ENCODE data around the gene FRMPD4. TPM values are rescaled to one million over a fixed set of nuclear protein-coding genes. Genes with fewer than 3 reads are reported as not detected.

The FRMPD4 gene
- total RNA-seq, 1 experiment from 2014 or later, result 3.7 TPM

DNA sequence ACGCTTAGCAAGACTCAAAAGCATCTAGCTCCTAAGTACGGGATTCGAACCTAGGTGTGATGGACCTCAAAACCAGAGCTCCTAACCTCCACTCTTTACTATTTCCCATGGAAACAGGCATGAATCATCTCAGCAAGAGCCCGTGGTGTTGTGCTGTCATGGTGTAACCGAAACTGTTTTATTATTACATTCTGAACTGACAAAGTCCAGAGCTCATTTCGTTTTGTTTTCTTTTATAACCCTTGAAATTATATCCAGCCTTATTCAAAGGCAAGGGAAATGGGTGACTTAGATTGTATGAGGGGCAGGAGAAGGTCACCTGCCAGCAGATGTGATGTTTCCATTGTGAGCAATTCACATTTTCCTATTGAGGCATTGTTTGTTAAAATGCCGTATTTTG lies 301.1 kb downstream of the FRMPD4 start:
- no peak for DNase-seq (ENCODE audit: low read depth)

DNA sequence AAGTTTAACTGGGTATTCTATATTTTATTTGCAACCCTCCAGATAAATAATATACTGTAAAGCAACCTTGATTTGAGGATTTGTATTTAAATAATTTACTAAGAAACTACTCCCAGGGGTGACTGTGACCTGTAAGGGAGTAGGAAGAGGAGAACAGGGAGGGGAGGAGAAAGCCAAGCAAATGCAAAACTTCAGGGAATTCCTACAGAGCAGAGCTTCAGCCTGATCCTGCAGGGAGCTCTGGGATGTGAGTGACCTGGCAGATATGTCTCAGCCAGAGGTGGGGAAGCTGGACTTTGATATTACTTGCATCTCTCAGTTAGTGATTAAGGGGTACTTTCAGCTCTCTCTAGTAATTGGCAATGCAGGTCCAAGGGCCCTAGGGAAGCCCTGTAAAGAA lies 302.0 kb downstream of the FRMPD4 start:
- no peak for DNase-seq (ENCODE audit: low read depth)

DNA sequence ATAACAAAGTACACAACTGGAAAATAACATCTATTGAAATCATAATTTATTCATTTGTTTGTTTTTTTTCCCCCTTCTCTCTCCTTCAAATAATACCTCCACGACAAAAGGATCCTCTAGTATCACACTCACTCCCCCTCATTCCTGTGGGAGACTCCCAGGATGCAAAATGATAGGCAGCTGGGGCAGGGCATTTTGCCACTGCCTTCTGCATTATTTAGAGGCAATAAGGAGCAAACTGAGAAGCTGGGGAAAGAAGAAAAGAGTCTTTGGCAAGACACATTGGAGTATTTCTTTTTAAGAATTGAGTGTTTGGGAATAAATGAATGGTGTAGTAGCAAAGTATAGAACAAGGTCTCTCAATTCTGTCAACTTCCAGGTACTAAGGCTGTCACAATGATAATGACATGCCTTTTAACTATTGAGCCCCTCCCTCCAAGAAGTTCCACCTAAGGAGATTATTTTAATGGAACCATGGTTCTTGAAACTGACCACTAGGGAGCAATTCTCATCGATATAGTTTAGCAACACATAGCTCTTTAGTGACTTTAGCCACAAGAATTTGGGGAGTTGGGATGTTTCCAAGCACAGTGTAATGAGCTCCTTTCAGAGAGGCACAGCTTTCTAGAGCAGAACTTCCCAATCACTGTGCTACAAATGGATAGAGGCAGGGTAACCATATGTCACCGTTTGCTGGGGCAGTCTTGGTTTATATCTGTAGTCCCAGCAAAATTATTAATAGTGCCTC lies 303.3 kb downstream of the FRMPD4 start:
- peak; percentile 88 for DNase-seq (ENCODE audit: low read depth)

DNA sequence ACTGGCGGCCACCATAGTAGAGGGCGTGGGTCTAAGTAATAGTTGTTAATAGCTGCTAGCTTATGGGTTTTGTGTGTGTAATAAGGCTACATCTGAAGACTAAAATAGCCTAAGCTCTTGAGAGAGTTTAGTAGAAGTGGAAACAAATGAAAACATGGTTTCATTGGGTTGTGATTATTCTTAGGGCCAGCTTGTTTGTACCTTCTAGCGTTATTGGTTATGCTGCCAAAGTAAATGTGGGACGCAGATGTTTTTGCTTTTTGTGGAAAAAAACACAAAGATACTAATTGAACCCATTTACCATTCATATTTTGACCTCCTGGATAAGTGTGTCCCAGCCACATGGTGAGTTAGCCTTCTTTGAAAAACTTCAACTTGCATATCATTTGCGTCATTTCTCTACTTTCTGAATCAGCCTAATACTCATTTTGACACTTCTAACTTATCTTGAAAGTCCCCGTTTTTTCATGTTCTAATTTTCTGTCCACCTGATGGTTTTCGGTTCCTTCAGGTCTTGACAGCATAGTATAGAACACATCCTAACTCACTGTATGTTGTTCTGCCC lies 305.3 kb downstream of the FRMPD4 start:
- no peak for DNase-seq (ENCODE audit: low read depth)

DNA sequence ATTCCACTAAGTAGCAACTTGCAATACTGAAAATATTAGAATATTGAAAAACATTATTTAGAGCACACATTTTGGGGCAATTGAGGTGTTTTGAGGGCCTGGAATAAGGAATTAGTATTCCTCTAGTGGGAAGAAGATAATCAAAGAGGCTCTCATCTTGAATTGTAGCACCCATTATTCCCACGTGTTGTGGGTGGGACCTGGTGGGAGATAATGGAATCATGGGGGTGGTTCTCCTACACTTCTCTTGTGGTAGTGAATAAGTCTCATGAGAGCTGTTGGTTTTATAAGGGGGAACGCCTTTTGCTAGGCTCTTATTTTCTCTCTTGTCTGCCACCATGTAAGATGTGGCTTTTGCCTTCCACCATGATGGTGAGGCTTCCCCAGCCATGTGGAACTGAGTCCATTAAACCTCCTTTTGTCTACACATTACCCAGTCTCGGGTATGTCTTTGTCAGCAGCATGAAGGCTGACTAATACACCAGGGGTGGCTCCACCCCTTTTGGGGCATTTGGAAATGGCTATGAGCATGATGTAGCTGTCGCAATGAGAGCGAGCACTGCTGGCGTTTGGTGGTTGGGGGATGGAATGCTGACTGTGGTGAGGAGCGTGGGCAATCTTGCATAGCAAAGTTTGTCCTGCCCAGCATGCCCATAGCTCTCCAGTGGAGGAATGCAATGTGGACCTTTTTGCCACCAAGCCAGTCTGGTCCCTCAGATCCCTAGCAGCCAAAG lies 308.2 kb downstream of the FRMPD4 start:
- peak; percentile 76 for DNase-seq (ENCODE audit: low read depth)

DNA sequence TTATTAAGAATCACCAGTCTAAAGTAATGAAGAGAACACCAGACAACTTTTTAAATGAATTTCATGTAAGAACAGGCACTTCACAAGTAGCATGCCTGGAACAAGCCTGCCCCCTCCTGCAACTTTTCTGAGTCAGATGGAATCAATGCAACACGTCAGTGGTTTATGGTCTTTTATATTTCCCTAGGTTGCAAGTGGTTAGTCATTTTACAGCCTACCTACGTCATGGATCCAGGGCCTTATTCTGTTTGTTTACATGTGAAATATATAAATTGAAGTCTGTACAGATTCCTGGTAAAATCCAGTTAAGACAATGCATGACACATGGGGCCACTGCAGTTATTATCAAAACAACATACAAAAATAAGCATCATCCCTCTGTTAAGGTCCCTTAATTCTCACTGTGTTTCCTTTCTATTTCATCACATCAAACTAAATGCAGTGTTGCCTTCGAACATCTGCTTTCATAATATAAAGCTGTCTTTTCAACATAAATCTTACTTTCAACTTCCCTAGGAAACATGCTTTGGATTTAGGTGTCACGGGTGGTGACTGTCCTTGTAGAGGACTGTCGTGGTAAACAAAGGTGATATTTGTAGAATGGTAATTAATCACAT lies 309.3 kb downstream of the FRMPD4 start:
- DNase-seq (ENCODE audit: low read depth), result peak; percentile 86

DNA sequence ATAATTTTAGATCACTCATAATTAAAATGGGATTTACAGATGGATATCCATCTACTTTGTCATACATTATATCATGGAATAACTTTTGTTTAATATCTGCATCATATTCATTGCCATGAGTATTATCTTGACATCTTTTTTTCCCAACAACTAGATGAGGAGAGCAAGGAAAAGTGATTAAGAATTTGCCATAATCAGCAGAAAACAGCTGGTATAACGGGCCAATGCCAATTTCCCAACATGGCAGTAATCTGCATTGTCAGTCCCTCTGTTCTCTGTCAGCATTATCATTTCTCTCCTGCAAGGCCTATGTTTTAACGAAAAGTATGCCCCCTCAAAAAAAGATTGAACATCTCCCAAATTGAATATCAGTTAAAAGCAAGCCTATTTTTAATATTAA lies 314.0 kb downstream of the FRMPD4 start:
- DNase-seq (ENCODE audit: low read depth), result no peak

DNA sequence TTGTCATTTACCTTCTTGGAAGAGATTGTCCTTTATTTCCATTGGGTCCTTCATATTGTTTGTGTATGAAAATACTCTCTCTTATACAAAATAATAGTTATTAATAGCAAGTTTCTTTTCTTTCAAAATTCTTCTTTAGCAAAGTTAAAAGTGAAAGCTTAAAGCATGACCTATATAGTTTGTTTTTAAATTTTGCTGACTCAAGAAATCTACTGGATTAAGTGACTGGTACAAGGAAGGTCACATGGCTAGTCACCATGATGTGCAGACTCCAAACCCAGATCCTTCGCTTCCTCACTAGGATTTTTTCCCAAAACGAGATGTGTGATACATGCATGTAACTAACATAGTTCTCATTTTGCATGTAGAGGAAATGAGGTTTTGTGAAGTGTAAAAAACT lies 322.7 kb downstream of the FRMPD4 start:
- DNase-seq (ENCODE audit: low read depth), result no peak

DNA sequence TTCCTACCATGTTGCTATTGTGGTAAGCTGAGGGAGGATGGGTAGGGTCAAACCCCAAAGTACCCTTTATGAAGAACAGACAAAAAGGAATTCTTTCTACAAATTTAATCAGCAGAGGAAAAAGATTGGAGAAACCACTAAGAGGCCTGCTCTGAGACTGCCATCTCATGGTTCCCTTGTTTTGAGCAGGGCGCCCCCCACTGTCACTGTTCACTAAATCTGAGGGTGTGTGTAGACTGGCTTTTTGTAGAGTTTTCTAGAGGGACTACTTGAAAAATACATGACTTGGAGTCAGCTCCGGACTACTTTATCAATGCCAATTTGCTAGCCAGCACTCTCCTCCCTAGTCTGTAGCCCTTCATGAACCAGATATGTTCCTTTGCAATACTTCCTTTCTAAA lies 324.8 kb downstream of the FRMPD4 start:
- DNase-seq (ENCODE audit: low read depth), result no peak

DNA sequence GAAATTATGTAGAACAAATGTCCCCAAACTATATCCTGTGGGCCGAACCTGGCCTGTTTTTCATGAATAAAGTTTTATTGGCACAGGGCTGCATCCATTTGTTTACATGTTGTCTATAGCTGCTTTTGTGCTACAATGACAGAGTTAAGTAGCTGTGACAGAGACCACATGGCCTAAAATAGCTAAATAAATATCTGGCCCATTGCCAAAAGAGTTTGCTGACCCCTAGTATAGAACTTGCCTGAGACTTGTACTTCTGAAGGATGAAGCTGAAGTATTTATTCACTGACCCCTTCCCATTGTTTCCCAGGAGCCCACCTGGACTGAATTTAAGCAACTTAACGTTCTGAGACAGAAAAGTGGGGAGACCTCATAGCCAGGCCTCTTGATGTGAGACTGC lies 325.6 kb downstream of the FRMPD4 start:
- no peak for DNase-seq (ENCODE audit: low read depth)

DNA sequence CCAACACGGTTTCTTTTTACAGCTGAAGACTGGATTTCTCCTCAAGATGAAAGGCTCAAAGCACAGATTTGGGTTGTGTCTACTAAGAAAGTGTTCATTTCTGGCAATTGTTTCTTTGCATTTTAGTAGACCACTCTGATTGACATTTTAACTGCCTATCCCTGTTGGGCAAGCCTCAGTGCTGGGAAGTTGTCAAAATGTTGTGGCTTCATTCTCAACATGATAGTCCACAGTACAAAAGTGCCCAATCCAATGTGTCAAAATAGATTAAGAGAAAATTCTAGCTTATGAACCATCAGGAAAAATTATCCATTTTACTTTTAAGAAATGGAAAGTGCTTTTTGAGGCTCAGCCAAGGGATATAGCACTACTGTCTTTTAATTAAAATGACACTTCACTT lies 329.0 kb downstream of the FRMPD4 start:
- no peak for DNase-seq (ENCODE audit: low read depth)

DNA sequence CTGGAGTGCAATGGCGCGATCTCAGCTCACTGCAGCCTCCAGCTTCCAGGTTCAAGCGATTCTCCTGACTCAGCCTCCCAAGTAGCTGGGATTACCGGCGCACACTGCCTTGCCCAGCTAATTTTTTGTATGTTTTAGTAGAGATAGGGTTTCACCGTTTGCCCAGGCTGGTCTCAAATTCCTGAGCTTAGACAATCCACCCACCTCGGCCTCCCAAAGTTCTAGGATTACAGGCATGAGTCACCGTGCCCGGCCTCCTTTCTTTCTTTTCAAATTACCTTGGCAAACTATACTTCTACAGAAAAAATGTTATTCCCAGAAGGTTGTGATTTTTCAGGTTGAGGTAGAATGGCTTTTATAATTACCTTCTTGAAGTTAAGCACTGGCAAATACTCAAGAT lies 331.0 kb downstream of the FRMPD4 start:
- peak; percentile 41 for DNase-seq (ENCODE audit: low read depth)

DNA sequence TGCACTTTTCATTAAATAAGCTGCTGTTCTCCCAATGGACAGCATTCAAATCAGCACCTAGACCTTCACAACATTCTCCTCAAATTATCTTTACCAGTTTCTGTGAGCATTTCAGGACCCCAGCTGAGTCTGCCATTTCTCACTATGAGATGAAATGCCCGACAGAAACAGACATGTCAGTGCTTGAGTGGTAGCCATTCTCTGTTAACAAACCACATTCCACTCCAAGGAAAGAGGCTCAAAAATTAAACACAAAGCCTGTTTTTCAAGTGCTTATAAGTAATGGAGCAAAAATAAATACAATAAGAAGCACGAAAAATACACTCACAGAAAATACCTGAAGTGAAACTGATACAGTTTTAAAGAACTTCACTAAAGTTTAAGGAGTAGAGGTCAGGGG lies 332.8 kb downstream of the FRMPD4 start:
- no peak for DNase-seq (ENCODE audit: low read depth)

DNA sequence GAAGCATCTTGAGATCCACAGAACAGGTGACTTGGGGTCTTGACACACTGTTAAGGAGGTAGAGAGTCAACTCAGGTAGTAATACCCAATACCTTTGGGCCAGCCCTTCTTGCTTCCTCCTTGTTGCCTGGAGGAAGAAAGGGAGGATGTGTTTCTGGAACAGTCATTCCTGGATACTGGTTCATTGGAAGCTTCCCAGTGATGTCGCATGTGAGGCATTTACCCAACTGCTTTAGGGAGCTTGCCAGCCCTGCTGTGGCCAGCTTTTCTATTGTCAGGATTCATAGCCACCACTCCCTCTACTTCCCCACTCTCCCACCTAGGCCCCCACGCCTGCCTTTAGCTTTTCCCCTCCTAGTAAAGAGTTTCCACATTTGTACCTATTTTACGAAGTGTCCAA lies 342.7 kb downstream of the FRMPD4 start:
- no peak for DNase-seq (ENCODE audit: low read depth)

DNA sequence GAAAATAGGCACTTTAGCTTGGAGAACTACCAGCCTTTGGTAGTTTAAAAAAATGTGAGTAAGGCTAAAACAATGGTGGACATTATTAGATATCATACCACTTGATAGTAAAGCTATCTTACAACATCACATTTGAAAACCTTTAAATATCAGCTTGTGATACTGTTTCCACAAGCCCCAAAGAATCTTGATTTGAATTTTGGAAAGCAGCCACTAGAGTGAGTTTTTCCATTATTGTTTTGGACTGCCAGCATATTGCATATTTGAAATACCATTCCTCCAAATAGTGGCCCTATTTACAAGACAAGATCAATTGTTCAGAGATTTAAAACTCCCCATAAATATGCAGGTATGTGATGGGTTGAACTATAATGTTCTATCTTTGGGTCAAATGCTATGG lies 349.9 kb downstream of the FRMPD4 start:
- DNase-seq (ENCODE audit: low read depth), result no peak

DNA sequence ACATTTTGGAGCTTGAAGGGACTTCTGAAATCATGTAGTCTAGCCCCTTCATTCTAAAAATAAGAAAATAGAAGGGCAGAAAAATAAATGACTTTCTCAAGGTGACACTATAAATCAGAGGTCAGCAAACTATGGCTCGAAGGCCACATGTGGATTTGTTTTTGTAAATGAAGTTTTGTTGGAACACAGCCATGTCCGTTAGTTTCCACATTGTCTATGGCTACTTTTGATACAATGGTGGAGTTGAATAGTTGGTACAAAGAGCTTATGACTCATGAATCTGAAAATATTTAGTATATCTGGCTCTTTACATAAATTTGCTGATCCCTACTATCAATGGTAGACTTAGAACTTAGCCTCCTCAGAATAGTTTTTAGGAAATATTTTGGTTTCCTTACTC lies 350.5 kb downstream of the FRMPD4 start:
- DNase-seq (ENCODE audit: low read depth), result no peak

DNA sequence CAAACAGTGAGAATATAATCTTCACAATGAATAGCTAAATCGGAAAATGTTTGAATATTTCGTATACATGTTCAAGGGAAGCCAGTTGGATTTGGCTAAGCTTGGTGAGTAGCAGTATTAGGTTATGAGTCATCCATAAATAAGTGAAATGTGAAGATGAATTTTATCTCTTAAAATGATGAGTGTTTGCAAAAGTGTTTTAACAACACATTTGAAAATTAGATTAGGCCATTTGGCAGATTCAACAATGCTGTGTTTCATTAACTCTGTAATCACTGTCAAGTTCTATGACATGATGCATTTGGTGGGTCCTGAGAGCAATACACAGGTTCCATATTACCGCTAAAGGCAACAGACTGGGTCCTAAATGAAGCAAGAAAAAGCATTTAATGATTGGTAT lies 351.1 kb downstream of the FRMPD4 start:
- DNase-seq (ENCODE audit: low read depth), result peak; percentile 12

DNA sequence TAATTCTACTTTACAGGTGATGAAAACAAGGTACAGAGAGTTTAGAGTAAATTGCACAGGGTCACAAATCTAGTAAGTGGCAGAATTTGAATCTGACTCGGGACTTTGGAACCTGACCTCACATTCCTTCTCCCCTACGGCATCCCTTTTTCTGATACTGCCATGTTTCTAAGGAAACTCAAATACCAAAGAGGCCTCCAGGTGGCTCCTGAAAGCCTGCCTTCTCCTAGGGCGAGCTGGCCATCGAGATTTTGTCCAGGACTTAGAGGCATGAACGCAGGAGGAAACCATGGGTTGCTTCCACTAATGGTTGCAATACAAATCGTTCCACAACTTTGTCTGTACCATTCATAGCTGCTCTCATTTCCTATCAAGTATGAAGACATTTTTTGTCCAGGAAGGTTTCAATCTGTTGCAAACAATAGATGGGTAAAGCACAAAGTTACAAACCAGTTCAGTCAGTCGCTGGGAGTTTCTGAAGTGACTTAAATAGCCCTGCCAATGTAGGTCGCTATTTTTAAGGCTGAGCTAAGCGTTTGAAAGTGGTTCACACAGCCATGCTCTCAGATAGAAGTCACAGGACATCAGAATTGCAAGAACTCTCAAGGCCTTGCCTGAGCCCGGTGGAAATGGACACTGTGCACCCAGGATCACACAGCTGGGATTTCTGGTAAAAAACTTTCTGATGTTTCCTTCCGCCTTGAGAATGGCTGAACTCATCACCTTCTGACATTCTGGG lies 356.3 kb downstream of the FRMPD4 start:
- no peak for DNase-seq (ENCODE audit: low read depth)

DNA sequence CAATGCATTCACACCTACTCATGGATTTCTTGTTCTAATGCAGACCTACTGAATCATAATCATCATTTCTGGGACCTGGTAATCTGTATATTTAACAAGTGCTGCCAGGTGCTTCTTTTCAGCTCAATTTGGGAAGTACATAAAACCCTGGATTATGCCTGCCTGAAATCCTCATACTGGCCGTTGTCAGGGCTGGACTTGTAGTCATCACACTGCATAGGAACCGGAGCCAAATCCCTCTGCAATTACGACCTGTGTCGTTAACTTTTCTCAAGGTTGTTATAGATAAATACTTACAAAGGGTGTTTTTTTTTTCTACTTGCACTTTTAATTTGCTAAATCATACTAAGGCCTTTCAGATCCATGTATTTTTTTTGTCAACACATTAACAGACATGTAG lies 358.1 kb downstream of the FRMPD4 start:
- DNase-seq (ENCODE audit: low read depth), result no peak

DNA sequence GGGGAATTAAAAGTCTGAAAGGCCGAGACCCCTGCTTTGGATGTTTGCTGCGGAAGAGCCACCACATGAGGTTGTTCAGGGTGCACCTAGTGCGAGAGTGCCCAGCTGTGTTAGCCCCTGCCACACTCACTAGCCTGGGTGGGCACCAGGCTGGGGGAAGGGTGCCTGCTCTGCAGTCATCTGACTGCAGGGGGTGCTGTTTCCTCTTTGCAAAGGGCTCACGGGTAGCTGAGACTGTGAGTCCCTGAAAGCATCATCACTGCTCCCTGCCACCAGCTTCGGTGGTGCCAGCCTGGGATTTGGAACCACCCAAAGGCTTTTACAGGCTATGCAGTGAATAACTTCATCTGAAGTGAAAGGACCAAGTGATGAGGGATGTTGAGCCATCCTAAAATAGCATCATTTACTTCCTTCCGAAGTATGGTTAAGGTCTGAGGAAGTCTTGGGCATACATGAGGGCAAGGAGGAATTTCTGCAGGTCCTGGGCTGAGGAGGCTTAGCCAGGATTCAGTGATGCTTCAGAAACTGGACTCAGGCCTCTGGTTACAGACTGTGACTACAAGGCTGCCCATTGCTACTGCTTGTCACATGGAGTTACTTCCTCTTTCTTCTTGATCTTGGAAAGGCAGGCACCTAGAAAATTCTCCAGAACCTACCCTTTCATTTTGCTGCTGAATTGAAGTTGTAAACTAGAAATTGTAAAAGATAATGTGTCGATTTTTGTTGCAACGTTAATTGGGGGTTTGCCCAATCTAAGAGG lies 359.7 kb downstream of the FRMPD4 start:
- no peak for DNase-seq (ENCODE audit: low read depth)

DNA sequence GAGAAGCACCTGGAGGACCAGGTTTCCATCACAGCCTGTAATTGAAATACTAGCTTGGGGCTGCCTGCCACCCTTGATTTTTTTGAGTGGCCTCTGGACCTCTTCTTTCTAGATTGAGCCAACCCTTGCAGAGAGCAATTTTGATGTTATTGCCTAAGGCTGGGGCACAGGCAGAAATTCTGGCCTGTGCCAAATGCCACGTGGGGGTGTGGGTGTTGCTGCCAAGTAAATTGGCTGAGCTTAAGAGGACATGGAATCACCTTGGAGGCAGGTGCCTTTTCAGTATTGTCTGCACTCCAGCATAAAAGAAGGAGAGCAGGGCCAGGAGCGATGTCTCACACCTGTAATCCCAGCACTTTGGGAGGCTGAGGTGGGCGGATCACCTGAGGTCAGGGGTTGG lies 366.9 kb downstream of the FRMPD4 start:
- no peak for DNase-seq (ENCODE audit: low read depth)
